Activated CD4-positive, alpha-beta memory T cell treated with anti-CD3 and anti-CD28 coated beads for 36 hours (primary cell): Measurements from ENCODE around the gene GOLGA2. TPM values are rescaled to one million over a fixed set of nuclear protein-coding genes. Genes with fewer than 3 reads are reported as not detected.

ENCODE experiments used
- CTCF ChIA-PET: fragments of 350-600 bp; sonication (Branson Sonifier 250); formaldehyde crosslinking; loops from one replicate; lab custom pipeline; 2021; ENCODE audit warnings: antibody characterized with exemption, inconsistent platforms; lab: Charles Lee
- POLR2A ChIA-PET: fragments of 350-600 bp; sonication (Branson Sonifier 250); formaldehyde crosslinking; loops from one replicate; lab custom pipeline; 2021; ENCODE audit warnings: antibody characterized with exemption; lab: Charles Lee
- DNase-seq: peaks from one replicate; pipeline ENCODE4 v3.0.0-alpha.2; 2020
- H3K27ac Mint-ChIP-seq: one replicate; pipeline ENCODE4 v1.8.0; 2021; ENCODE audit warnings: mixed read lengths
- H3K27me3 Mint-ChIP-seq: one replicate; pipeline ENCODE4 v1.8.0; 2021; ENCODE audit warnings: mixed read lengths
- H3K36me3 Mint-ChIP-seq: one replicate; pipeline ENCODE4 v1.8.0; 2021; ENCODE audit warnings: mixed read lengths
- H3K4me1 Mint-ChIP-seq: one replicate; pipeline ENCODE4 v1.8.0; 2021; ENCODE audit warnings: low read depth, mixed read lengths
- H3K4me3 Mint-ChIP-seq: one replicate; pipeline ENCODE4 v1.8.0; 2021; ENCODE audit warnings: mild to moderate bottlenecking, mixed read lengths
- H3K9me3 Mint-ChIP-seq: one replicate; pipeline ENCODE4 v1.8.0; 2021; ENCODE audit warnings: mixed read lengths
- intact Hi-C: fragments of 100-400 bp; cut with micrococcal nuclease; formaldehyde crosslinking; loops from one replicate; pipeline ENCODE4 v1.15.1; 2023
- total RNA-seq, 2 experiments: library from RNA; stranded (reverse); gene quantifications; one replicate each; pipeline ENCODE4 v1.2.3, GENCODE V29; 2021

The GOLGA2 gene
- total RNA-seq, 2 experiments from 2014 or later, result 34.4 to 42.9 TPM

GRCh38 chr9:128254362-128254761 lies 21.4 kb downstream of the GOLGA2 start:
- peaks cover 12% of the 10 kb centered on the region for H3K4me1 Mint-ChIP-seq
- no peak overlapping the region for H3K4me3 Mint-ChIP-seq
- peaks cover 2% of the 10 kb centered on the region for H3K27me3 Mint-ChIP-seq
- no peak for DNase-seq
- H3K9me3 Mint-ChIP-seq, result no peaks in the 10 kb centered on the region
- POLR2A ChIA-PET, result no interaction called here
- CTCF ChIA-PET, result interaction anchor here (0.9 to 3.4 kb wide), 8 partner anchors 11 to 61 kb away, joined by 3 to 19 read pairs (median 4); no protein-coding TSS in a partner anchor
- H3K27ac Mint-ChIP-seq, result no peak overlapping the region
- H3K36me3 Mint-ChIP-seq, result peaks cover 11% of the 10 kb centered on the region
- intact Hi-C loops, result loop anchor here (10.0 kb wide), 1 partner anchor 60 kb away; the partner anchor contains the start of gene CIZ1

GRCh38 chr9:128253991-128254346 lies 21.8 kb downstream of the GOLGA2 start:
- Mint-ChIP-seq H3K27me3 (peaks cover 2% of the 10 kb centered on the region), H3K9me3 (no peaks in the 10 kb centered on the region), H3K36me3 (peaks cover 9% of the 10 kb centered on the region), H3K4me3 (no peak overlapping the region), H3K4me1 (peaks cover 12% of the 10 kb centered on the region), H3K27ac (no peak overlapping the region)
- ChIA-PET CTCF (interaction anchor here (1.3 to 3.4 kb wide), 3 partner anchors 14 to 31 kb away, joined by 3 to 19 read pairs (median 7); no protein-coding TSS in a partner anchor), POLR2A (no interaction called here)
- intact Hi-C loops, result loop anchor here (10.0 kb wide), 1 partner anchor 59 kb away; the partner anchor contains the start of gene CIZ1
- DNase-seq, result no peak

- CTCF ChIA-PET, result interaction anchor here (3.4 kb wide), 1 partner anchor 13 kb away, joined by 19 read pairs; no protein-coding TSS in a partner anchor
- intact Hi-C loops, result loop anchor here (10.0 kb wide), 1 partner anchor 59 kb away; the partner anchor contains the start of gene CIZ1
- no peak overlapping the region for H3K27ac Mint-ChIP-seq
- H3K36me3 Mint-ChIP-seq, result peaks cover 6% of the 10 kb centered on the region
- H3K9me3 Mint-ChIP-seq, result no peaks in the 10 kb centered on the region
- no peak overlapping the region for H3K4me3 Mint-ChIP-seq
- POLR2A ChIA-PET, result no interaction called here
- peaks cover 12% of the 10 kb centered on the region for H3K4me1 Mint-ChIP-seq
- DNase-seq, result no peak
- peaks cover 2% of the 10 kb centered on the region for H3K27me3 Mint-ChIP-seq
Observed at GRCh38 chr9:128253140-128253990, 22.4 kb downstream of the GOLGA2 start.

- POLR2A ChIA-PET, result no interaction called here
- Mint-ChIP-seq H3K27me3 (peaks cover 2% of the 10 kb centered on the region), H3K27ac (no peak overlapping the region), H3K4me1 (peaks cover 12% of the 10 kb centered on the region), H3K36me3 (peaks cover 2% of the 10 kb centered on the region), H3K4me3 (no peak overlapping the region), H3K9me3 (no peaks in the 10 kb centered on the region)
- intact Hi-C loops, result loop anchor here (10.0 kb wide), 1 partner anchor 58 kb away; the partner anchor contains the start of gene CIZ1
- CTCF ChIA-PET, result interaction anchor here (3.4 kb wide), 1 partner anchor 13 kb away, joined by 19 read pairs; no protein-coding TSS in a partner anchor
- no peak for DNase-seq
Observed at GRCh38 chr9:128252317-128253139, 23.3 kb downstream of the GOLGA2 start.

GRCh38 chr9:128251732-128252100 lies 24.1 kb downstream of the GOLGA2 start:
- peaks cover 12% of the 10 kb centered on the region for H3K4me1 Mint-ChIP-seq
- H3K9me3 Mint-ChIP-seq, result no peaks in the 10 kb centered on the region
- intact Hi-C loops, result loop anchor here (2.0 to 10.0 kb wide), 4 partner anchors 25 to 89 kb away; partner anchors contain the start of genes CIZ1, COQ4, GOLGA2 and SLC27A4
- H3K36me3 Mint-ChIP-seq, result no peaks in the 10 kb centered on the region
- no peak overlapping the region for H3K27ac Mint-ChIP-seq
- CTCF ChIA-PET, result no interaction called here
- POLR2A ChIA-PET, result interaction anchor here (0.6 kb wide), 1 partner anchor 41 kb away, joined by 3 read pairs; no protein-coding TSS in a partner anchor
- H3K27me3 Mint-ChIP-seq, result peaks cover 2% of the 10 kb centered on the region
- DNase-seq, result no peak
- H3K4me3 Mint-ChIP-seq, result peak overlapping the region; percentile 69

- H3K36me3 Mint-ChIP-seq, result no peaks in the 10 kb centered on the region
- peak; percentile 20 for DNase-seq
- H3K27ac Mint-ChIP-seq, result no peak overlapping the region
- H3K9me3 Mint-ChIP-seq, result no peaks in the 10 kb centered on the region
- H3K4me3 Mint-ChIP-seq, result peak overlapping the region; percentile 69
- intact Hi-C loops, result loop anchor here (1.0 to 10.0 kb wide), 5 partner anchors 26 to 90 kb away; partner anchors contain the start of genes CIZ1, COQ4, GOLGA2 and SLC27A4
- ChIA-PET CTCF (interaction anchor here (0.8 to 1.4 kb wide), 5 partner anchors 33 to 169 kb away, joined by 3 to 6 read pairs (median 5); no protein-coding TSS in a partner anchor), POLR2A (interaction anchor here (0.6 to 1.1 kb wide), 4 partner anchors 32 to 300 kb away, joined by 3 read pairs; no protein-coding TSS in a partner anchor)
- peaks cover 12% of the 10 kb centered on the region for H3K4me1 Mint-ChIP-seq
- peaks cover 2% of the 10 kb centered on the region for H3K27me3 Mint-ChIP-seq
Observed at GRCh38 chr9:128250839-128251731, 24.7 kb downstream of the GOLGA2 start.

GRCh38 chr9:128249908-128250838 lies 25.6 kb downstream of the GOLGA2 start:
- peak overlapping the region; percentile 78 for H3K4me3 Mint-ChIP-seq
- ChIA-PET CTCF (interaction anchor here (0.6 to 1.4 kb wide), 6 partner anchors 32 to 515 kb away, joined by 3 to 6 read pairs (median 4); partner anchors contain the start of gene TOR2A), POLR2A (interaction anchor here (0.6 to 1.1 kb wide), 4 partner anchors 31 to 762 kb away, joined by 3 read pairs; no protein-coding TSS in a partner anchor)
- intact Hi-C loops, result loop anchor here (1.0 to 10.0 kb wide), 5 partner anchors 27 to 91 kb away; partner anchors contain the start of genes CIZ1, COQ4, GOLGA2 and SLC27A4
- peak; percentile 98 for DNase-seq
- H3K4me1 Mint-ChIP-seq, result peaks cover 12% of the 10 kb centered on the region
- H3K27ac Mint-ChIP-seq, result no peak overlapping the region
- peaks cover 8% of the 10 kb centered on the region for H3K27me3 Mint-ChIP-seq
- no peaks in the 10 kb centered on the region for H3K9me3 Mint-ChIP-seq
- no peaks in the 10 kb centered on the region for H3K36me3 Mint-ChIP-seq

GRCh38 chr9:128249558-128249907 lies 26.3 kb downstream of the GOLGA2 start:
- Mint-ChIP-seq H3K4me1 (peaks cover 12% of the 10 kb centered on the region), H3K9me3 (no peaks in the 10 kb centered on the region), H3K27ac (no peak overlapping the region), H3K4me3 (peak overlapping the region; percentile 78), H3K27me3 (peaks cover 9% of the 10 kb centered on the region), H3K36me3 (no peaks in the 10 kb centered on the region)
- intact Hi-C loops, result no loop called here
- ChIA-PET CTCF (interaction anchor here (1.3 kb wide), 1 partner anchor 49 kb away, joined by 3 read pairs; no protein-coding TSS in a partner anchor), POLR2A (interaction anchor here (0.6 kb wide), 1 partner anchor 763 kb away, joined by 3 read pairs; no protein-coding TSS in a partner anchor)
- no peak for DNase-seq

GRCh38 chr9:128247226-128247803 lies 28.5 kb downstream of the GOLGA2 start:
- intact Hi-C loops, result no loop called here
- Mint-ChIP-seq H3K27me3 (peaks cover 17% of the 10 kb centered on the region), H3K4me3 (no peak overlapping the region), H3K4me1 (peaks cover 12% of the 10 kb centered on the region), H3K27ac (no peak overlapping the region), H3K36me3 (no peaks in the 10 kb centered on the region), H3K9me3 (no peaks in the 10 kb centered on the region)
- DNase-seq, result no peak
- POLR2A ChIA-PET, result no interaction called here
- CTCF ChIA-PET, result interaction anchor here (0.9 kb wide), 1 partner anchor 48 kb away, joined by 3 read pairs; no protein-coding TSS in a partner anchor
